ENCODE measurements around the gene TPBGL. TPM values are rescaled to one million over a fixed set of nuclear protein-coding genes. Genes with fewer than 3 reads are reported as not detected.

The TPBGL gene
- total RNA-seq, 1 experiment from 2014 or later, result not detected

- Histone ChIP-seq H3K9me2 (replicated peaks; ENCODE audit: low read length) (no peaks in the 10 kb centered on the region), H2AFZ (ENCODE audit: low read length) (no peak overlapping the region), H3K9ac (ENCODE audit: low read length) (no peak overlapping the region), H3K27ac (ENCODE audit: low read length) (no peak overlapping the region), H3K36me3 (ENCODE audit: low read depth, low read length) (no peaks in the 10 kb centered on the region), H3K27me3 (ENCODE audit: low read length) (no peaks in the 10 kb centered on the region), H3K79me2 (ENCODE audit: low read length) (no peaks in the 10 kb centered on the region), H3K9me3 (ENCODE audit: low read length) (no peaks in the 10 kb centered on the region), H4K20me1 (ENCODE audit: low read length) (no peaks in the 10 kb centered on the region), H3K4me2 (ENCODE audit: low read length) (no peak overlapping the region), H3F3A (ENCODE audit: low read length, unreplicated experiment) (no peaks in the 10 kb centered on the region), H3K4me1 (ENCODE audit: insufficient read depth, low read length) (peaks cover 4% of the 10 kb centered on the region; the same call in 1 of the 2 replicates), H3K4me3 (ENCODE audit: low read length) (no peak overlapping the region)
- ChIA-PET POLR2A (ENCODE audit: unreplicated experiment) (no interaction called here), CTCF (interaction anchor here (0.6 kb wide), 1 partner anchor 127 kb away, joined by 3 read pairs; no protein-coding TSS in a partner anchor)
- TF ChIP-seq CTCF (conservative IDR thresholded peaks at IDR 0.05; ENCODE audit: low read depth, low read length), result no peak
- TF ChIP-seq EZH2 (IDR thresholded peaks at IDR 0.05; ENCODE audit: low read length, unreplicated experiment), result no peak
- TF ChIP-seq EZH2phosphoT487 (IDR thresholded peaks at IDR 0.05; ENCODE audit: borderline replicate concordance, low read length), result no peak
- DNase-seq, result no peak
- no TSS peak for BruUV-seq (replicated peaks)
- ATAC-seq, result no peak
- intact Hi-C loops (cut with micrococcal nuclease), result no loop called here
These were observed 49.3 kb downstream of the TPBGL start for GRCh38 chr11:75289919-75290318.

GRCh38 chr11:75291741-75292140, 51.2 kb downstream of the TPBGL start:
- ChIA-PET POLR2A (ENCODE audit: unreplicated experiment) (no interaction called here), CTCF (no interaction called here)
- peaks cover 6% of the 10 kb centered on the region; the same call in 1 of the 2 replicates for H3K4me1 ChIP-seq (ENCODE audit: insufficient read depth, low read length)
- no peaks in the 10 kb centered on the region for H3K9me2 ChIP-seq (replicated peaks; ENCODE audit: low read length)
- ATAC-seq (no peak), DNase-seq (no peak)
- BruUV-seq (replicated peaks), result no TSS peak
- H2AFZ ChIP-seq (ENCODE audit: low read length), result no peak overlapping the region
- no peaks in the 10 kb centered on the region for H3K27me3 ChIP-seq (ENCODE audit: low read length)
- no peaks in the 10 kb centered on the region for H3F3A ChIP-seq (ENCODE audit: low read length, unreplicated experiment)
- no peak overlapping the region for H3K4me2 ChIP-seq (ENCODE audit: low read length)
- no peak overlapping the region for H3K4me3 ChIP-seq (ENCODE audit: low read length)
- no peak for TF ChIP-seq EZH2phosphoT487 (IDR thresholded peaks at IDR 0.05; ENCODE audit: borderline replicate concordance, low read length)
- no peak for TF ChIP-seq CTCF (conservative IDR thresholded peaks at IDR 0.05; ENCODE audit: low read depth, low read length)
- TF ChIP-seq EZH2 (IDR thresholded peaks at IDR 0.05; ENCODE audit: low read length, unreplicated experiment), result no peak
- H3K79me2 ChIP-seq (ENCODE audit: low read length), result no peaks in the 10 kb centered on the region
- H3K36me3 ChIP-seq (ENCODE audit: low read depth, low read length), result no peaks in the 10 kb centered on the region
- intact Hi-C loops (cut with micrococcal nuclease), result no loop called here
- no peaks in the 10 kb centered on the region for H3K9me3 ChIP-seq (ENCODE audit: low read length)
- no peak overlapping the region for H3K9ac ChIP-seq (ENCODE audit: low read length)
- H3K27ac ChIP-seq (ENCODE audit: low read length), result no peak overlapping the region
- H4K20me1 ChIP-seq (ENCODE audit: low read length), result no peaks in the 10 kb centered on the region

- H3K4me3 ChIP-seq (ENCODE audit: low read length), result no peak overlapping the region
- BruUV-seq (replicated peaks), result no TSS peak
- no peak overlapping the region for H3K9ac ChIP-seq (ENCODE audit: low read length)
- no peak overlapping the region for H3K27ac ChIP-seq (ENCODE audit: low read length)
- H3K4me1 ChIP-seq (ENCODE audit: insufficient read depth, low read length), result peaks cover 7% of the 10 kb centered on the region; the same call in 1 of the 2 replicates
- TF ChIP-seq EZH2 (IDR thresholded peaks at IDR 0.05; ENCODE audit: low read length, unreplicated experiment) (no peak), EZH2phosphoT487 (IDR thresholded peaks at IDR 0.05; ENCODE audit: borderline replicate concordance, low read length) (no peak), CTCF (conservative IDR thresholded peaks at IDR 0.05; ENCODE audit: low read depth, low read length) (no peak)
- no peaks in the 10 kb centered on the region for H3K9me2 ChIP-seq (replicated peaks; ENCODE audit: low read length)
- no peaks in the 10 kb centered on the region for H3K36me3 ChIP-seq (ENCODE audit: low read depth, low read length)
- no peaks in the 10 kb centered on the region for H3K27me3 ChIP-seq (ENCODE audit: low read length)
- DNase-seq, result no peak
- H3K79me2 ChIP-seq (ENCODE audit: low read length), result no peaks in the 10 kb centered on the region
- no peaks in the 10 kb centered on the region for H3K9me3 ChIP-seq (ENCODE audit: low read length)
- ChIA-PET CTCF (interaction anchor here (0.6 kb wide), 1 partner anchor 135 kb away, joined by 3 read pairs; no protein-coding TSS in a partner anchor), POLR2A (ENCODE audit: unreplicated experiment) (no interaction called here)
- H4K20me1 ChIP-seq (ENCODE audit: low read length), result no peaks in the 10 kb centered on the region
- H3K4me2 ChIP-seq (ENCODE audit: low read length), result no peak overlapping the region
- H2AFZ ChIP-seq (ENCODE audit: low read length), result no peak overlapping the region
- intact Hi-C loops (cut with micrococcal nuclease), result no loop called here
- ATAC-seq, result no peak
- H3F3A ChIP-seq (ENCODE audit: low read length, unreplicated experiment), result no peaks in the 10 kb centered on the region
These were observed 52.4 kb downstream of the TPBGL start for GRCh38 chr11:75292943-75293342.

Measured in PC-3 (cell line).